ENCODE measurements around the gene TFAP2C.

Gene TFAP2C

DNA sequence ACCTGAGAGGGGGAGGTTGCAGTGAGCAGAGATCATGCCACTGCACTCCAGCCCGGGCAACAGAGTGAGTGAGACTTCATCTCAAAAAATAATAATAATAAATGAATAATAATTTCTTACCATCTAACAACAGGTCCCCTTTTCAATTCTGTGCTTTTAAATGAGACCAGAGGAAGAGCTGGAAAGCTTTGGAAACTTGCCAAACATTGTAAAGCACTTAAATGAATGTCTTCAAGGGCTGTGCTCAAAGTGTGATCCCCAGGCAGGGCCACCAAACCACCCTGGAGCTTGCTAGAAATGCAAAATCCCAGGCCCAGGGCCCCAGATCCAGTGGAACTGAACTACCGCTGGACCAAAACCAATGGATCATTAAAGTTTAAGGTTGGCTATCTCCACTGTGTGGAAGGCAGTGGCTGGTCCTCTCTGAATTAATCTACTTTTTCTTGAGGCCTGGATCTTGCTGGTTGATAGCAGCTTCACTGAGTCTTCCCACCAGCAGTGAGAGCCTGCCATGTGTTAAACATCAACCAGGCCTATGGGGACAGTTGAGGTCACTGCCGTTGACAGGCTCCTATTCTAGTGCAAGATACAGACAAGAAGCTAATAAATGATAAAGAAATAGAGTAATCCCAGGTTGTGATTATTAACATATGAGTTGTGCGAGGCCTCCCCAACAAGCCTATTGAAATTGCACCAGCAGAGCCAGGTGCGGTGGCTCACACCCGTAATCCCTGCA is 23.7 kb upstream of the TFAP2C start:
- no peak for DNase-seq (ENCODE audit: low read depth)
- TF ChIP-seq, protein P1, sequence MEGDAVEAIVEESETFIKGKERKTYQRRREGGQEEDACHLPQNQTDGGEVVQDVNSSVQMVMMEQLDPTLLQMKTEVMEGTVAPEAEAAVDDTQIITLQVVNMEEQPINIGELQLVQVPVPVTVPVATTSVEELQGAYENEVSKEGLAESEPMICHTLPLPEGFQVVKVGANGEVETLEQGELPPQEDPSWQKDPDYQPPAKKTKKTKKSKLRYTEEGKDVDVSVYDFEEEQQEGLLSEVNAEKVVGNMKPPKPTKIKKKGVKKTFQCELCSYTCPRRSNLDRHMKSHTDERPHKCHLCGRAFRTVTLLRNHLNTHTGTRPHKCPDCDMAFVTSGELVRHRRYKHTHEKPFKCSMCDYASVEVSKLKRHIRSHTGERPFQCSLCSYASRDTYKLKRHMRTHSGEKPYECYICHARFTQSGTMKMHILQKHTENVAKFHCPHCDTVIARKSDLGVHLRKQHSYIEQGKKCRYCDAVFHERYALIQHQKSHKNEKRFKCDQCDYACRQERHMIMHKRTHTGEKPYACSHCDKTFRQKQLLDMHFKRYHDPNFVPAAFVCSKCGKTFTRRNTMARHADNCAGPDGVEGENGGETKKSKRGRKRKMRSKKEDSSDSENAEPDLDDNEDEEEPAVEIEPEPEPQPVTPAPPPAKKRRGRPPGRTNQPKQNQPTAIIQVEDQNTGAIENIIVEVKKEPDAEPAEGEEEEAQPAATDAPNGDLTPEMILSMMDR (conservative IDR thresholded peaks at IDR 0.05; ENCODE audit: low read length) = no peak
- no peak overlapping the region for H3K4me3 ChIP-seq (ENCODE audit: low read length)

DNA sequence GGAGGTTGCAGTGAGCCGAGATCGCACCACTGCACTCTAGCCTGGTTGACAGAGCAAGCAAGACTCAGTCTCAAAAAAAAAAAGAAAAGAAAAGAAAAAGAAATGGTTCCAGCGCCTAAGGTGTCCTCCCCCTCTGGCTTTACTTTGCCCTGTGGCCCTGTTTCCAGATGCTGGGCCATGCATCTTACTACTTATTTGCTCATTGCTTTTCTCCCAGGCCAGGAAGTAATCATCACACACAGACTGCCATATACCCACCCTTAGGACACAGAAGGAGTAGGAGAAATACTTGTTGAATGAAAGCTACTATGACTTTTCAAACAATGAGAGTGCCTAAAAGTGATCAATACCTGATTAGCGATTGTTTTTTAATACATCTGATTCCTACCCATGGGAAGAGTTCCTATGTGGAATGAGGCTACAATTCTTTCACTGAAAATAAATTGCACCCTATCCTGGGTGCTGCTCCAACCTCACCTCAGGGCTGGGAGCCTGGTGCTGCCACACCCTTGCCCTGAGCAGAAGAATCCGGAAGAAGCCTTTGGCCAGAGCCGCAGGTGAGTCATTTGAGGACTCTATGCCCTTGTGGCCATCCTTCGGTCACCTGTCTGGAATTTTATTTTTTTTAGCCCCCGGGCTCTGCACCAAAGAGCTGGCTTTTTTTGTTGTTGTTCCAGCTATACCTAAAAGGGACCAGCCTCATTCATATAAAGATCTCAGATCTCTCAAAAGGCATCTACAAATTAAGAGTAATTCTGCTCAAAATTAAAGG is 22.7 kb upstream of the TFAP2C start:
- TF ChIP-seq, protein P1 (conservative IDR thresholded peaks at IDR 0.05; ENCODE audit: low read length) = no peak
- no peak for DNase-seq (ENCODE audit: low read depth)
- H3K4me3 ChIP-seq (ENCODE audit: low read length) = no peak overlapping the region

DNA sequence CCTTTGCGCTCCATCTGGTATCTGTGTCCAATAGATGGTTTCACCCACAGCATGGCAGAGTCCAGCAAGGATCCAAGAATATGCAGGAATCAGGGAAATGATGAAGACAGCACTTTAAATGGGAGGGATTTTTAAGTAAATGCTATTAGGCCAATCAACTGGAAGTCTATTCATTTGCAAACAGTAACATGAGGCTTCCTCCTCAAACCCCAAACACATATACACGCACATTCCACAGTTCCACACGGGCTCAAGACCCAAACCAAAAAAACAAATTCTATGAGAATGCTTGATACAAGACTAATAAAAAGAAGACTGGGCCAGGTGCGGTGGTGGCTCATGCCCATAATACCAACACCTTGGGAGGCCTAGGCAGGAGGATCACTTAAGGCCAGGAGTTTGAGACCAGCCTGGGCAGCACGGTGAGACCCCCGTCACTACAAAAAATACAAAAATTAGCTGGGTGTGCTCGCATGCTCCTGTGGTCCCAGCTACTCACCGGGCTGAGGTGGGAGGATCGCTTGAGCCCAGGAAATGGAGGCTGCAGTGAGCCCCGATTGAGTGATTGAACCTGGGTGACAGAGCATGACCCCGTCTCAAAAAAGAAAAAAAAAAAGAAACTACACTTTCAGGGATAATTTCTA is 21.9 kb upstream of the TFAP2C start:
- DNase-seq (ENCODE audit: low read depth) = no peak
- TF ChIP-seq, protein P1 (conservative IDR thresholded peaks at IDR 0.05; ENCODE audit: low read length) = no peak
- no peak overlapping the region for H3K4me3 ChIP-seq (ENCODE audit: low read length)

DNA sequence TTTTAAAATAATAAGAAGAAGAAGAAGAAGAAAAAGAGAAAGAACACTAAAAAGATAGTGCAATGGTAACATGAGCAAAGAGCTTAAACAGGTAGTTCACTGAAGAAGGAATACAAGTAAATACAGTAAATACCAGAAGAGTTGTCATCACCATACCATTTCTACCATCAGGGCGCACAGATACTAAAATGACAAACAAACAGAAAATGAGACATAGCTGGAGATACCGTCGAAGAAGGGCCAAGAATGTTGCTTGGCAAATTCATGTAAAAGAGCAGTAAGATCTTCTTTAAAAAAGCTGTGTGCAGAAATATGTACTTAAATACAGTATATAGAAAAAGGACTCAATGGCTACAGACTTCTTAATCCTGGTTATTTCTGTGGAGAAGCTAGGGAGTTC is 20.7 kb upstream of the TFAP2C start:
- TF ChIP-seq, protein P1 (conservative IDR thresholded peaks at IDR 0.05; ENCODE audit: low read length) = no peak
- DNase-seq (ENCODE audit: low read depth) = no peak
- no peak overlapping the region for H3K4me3 ChIP-seq (ENCODE audit: low read length)

DNA sequence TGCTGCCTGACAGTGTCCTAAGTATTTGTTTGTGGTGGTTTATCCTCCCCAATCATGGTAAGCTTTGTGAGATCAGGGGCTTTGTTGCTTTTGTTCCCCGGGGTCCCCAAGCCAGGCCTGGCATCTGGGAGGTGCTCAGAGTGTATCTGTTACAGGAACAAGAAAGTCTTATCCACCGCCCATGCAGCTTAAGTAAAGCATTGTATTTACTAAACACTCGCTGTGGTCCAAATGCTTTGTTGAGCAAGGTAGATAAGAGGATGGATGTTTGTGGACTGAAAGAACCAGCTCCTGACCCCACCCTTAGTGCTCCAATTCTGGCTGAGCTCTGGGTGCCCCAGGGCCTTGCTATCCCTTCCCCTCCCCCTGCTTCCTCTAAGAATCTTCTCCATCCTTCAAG is 19.8 kb upstream of the TFAP2C start:
- no peak for DNase-seq (ENCODE audit: low read depth)
- TF ChIP-seq, protein P1 (conservative IDR thresholded peaks at IDR 0.05; ENCODE audit: low read length) = no peak
- no peak overlapping the region for H3K4me3 ChIP-seq (ENCODE audit: low read length)

DNA sequence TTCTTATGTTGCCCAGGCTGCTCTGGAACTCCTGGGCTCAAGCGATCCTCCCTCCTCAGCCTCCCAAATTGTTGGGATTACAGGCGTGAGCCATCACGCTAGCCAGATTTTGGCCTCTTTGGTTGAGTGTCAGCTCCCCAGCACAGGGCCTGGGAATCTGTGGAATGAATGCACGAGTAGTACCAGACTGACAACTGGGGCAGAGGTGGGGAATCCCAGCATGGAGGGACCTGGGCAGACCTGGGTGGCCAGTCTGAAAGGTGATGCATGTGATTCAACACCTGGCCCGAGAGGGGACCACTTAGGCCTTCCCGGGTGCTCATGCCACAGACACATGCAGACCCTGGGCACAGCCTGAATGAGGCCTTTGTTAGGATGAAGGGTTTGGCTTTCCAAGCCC is 19.0 kb upstream of the TFAP2C start:
- DNase-seq (ENCODE audit: low read depth) = no peak
- TF ChIP-seq, protein P1 (conservative IDR thresholded peaks at IDR 0.05; ENCODE audit: low read length) = no peak

More for the DNA sequence above, 19.0 kb upstream of the TFAP2C start:
- no peak overlapping the region for H3K4me3 ChIP-seq (ENCODE audit: low read length)
